A673 (cell line): Measurements from ENCODE around the gene TBC1D9B.

Experiments
- EZH2 ChIP-seq: fragments of 200-600 bp; sonication (generic); IDR thresholded peaks from 2 replicates; pipeline ENCODE4 v1.6.1; 2017; ENCODE audit warnings: borderline replicate concordance, low read depth, mild to moderate bottlenecking, mixed read lengths, antibody characterized with exemption, low read length; ENCODE audit not compliant: poor library complexity, severe bottlenecking
- TF ChIP-seq, protein P1 (sequence below): fragments of 300-800, 200-600 bp; sonication (generic); conservative IDR thresholded peaks from 2 replicates; pipeline ENCODE4 v1.5.1; 2017; ENCODE audit warnings: low read depth, mild to moderate bottlenecking, antibody characterized with exemption, low read length, moderate library complexity, mixed read lengths

DNA sequence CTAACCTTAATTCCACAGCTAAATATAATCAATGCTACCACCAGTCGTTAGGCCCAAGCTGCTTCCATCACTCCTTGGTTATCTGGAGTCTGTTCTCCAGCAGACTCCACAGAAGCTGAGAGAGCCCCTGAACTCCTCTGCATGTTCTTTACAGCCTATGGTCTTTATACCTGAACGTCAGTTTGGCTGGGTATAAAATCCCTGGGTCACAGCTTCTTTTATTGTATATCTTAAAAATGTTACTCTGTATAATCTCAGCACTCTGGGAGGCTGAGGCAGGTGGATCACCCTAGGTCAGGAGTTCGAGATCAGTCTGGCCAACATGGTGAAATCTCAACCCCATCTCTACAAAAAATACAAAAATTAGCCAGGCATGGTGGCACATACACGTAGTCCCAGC lies 25.4 kb downstream of the TBC1D9B start:
- TF ChIP-seq EZH2, result no peak
- TF ChIP-seq, protein P1, sequence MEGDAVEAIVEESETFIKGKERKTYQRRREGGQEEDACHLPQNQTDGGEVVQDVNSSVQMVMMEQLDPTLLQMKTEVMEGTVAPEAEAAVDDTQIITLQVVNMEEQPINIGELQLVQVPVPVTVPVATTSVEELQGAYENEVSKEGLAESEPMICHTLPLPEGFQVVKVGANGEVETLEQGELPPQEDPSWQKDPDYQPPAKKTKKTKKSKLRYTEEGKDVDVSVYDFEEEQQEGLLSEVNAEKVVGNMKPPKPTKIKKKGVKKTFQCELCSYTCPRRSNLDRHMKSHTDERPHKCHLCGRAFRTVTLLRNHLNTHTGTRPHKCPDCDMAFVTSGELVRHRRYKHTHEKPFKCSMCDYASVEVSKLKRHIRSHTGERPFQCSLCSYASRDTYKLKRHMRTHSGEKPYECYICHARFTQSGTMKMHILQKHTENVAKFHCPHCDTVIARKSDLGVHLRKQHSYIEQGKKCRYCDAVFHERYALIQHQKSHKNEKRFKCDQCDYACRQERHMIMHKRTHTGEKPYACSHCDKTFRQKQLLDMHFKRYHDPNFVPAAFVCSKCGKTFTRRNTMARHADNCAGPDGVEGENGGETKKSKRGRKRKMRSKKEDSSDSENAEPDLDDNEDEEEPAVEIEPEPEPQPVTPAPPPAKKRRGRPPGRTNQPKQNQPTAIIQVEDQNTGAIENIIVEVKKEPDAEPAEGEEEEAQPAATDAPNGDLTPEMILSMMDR, result no peak
